Left hindlimb (tissue), 1 donor: ENCODE measurements around the gene CELF4.
A peak's percentile ranks its signal among the peaks of the same experiment; 100 is the strongest.

Experiments
- DNase-seq: peaks from one replicate; pipeline ENCODE4 v3.0.0-alpha.2; 2018

The CELF4 gene

DNA sequence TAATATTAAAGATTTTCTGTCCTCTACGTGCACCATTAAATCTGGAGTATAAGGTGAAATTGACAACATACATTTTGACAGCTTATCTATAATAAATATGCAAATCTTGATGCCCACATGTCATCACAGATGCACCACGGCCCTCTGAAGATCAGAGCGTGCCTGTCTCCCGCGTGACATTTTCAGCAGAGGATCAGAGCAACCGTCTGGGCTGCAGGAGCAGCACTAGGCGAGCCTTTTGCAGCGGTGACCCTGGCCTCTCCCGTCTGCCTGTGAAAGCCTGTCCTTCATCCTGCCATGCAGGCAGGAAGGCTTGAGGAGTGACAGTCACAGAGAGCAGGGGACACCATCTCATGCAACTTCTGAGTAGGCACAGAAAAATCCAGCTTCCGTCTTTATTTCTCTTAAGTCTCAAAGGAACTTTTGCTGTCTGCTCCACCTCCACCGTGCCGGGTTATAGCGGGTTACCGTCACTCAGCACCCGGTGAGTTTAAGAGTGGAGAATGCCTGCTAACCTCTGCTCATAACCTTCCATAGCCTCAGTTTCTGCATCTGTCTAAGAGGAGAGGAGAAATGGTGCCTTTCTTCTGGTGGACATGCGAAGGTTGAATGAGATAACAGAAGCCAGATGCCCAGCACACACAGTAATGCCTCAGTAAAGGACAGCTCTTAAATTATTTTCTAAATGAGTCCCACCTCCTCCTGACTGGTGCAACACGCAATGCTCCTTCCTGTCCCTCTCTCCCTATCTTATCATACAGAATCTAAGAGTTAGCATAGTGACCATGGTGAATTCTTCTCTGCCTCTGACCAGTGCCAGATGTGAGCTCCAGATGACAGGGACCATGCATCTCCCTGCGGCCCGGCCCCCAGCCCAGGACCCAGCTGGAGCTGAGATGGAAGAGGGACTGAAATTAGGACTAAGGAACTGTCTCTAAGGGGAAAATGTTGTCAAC lies 43.8 kb downstream of the CELF4 start:
- no peak for DNase-seq

DNA sequence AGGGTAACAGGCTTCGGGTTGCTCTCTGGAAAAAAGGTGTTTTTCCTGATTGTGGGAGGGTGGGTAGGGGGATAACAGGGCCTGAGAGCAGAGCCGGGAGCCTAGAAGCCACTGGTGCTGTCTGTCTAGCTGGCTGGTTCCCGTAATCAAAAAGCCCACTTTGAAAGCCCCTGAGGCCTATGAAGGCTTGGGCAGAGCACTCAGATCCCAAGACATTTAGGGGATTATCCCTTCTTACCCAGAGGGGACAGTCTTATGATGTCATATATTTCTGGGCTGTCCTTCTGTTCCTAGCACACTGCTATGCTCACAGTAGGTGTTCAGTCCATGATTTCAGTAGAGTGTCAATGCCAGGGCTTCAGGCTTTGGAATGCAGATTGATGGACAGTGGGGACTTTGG lies 45.1 kb downstream of the CELF4 start:
- no peak for DNase-seq

DNA sequence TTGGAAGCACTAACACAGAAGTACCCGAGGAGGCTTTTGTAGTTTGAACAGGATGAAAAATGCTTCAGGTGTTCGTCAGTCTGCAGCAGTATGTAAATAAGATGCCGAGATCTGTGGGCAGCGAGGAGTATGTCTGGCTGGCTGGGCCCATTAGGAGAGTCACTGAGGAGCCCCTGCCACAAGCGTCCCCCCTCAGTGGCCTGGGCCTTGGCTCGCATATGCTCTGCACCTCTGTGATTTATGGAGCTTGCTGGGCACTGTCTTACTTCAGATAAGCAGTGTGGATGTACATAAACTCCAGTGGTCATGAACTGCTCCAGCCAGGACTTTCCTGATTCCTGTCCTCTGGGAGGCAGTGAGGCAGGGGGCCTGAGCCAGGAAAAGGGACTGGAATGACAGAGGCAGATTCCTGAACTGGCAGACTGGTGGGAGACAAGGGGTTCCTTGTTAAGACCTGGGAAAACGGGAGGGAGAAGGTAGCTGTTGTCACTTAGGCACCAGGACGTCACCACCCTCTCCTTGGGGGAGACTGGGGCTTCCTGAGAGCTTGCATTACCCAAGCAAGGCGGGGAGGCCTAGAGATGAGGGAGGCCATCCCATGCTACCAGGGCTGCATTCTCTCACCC lies 46.0 kb downstream of the CELF4 start:
- no peak for DNase-seq

DNA sequence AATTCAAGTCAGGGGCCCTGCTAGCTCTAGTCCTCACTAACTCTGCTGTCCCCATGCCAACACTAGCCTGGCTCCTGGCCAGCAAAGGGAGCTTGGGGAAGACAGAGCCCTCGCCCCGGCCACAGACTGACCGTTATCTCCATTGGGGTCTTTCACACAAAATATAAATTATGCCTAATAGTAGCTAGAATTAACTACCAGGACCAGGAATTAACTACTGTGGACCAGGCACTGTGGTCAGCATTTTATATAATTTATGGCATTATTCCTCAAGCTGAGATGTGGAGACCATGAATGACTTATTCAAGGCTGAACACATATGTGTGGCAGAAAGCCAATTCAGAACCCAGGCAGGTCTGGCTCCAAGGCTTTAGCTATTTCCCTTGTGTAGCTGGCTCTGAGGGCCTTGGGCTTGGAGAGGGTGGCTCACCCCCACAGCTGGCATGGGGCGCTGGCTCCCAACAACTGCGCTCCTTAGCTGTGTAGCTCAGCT lies 49.2 kb downstream of the CELF4 start:
- no peak for DNase-seq

DNA sequence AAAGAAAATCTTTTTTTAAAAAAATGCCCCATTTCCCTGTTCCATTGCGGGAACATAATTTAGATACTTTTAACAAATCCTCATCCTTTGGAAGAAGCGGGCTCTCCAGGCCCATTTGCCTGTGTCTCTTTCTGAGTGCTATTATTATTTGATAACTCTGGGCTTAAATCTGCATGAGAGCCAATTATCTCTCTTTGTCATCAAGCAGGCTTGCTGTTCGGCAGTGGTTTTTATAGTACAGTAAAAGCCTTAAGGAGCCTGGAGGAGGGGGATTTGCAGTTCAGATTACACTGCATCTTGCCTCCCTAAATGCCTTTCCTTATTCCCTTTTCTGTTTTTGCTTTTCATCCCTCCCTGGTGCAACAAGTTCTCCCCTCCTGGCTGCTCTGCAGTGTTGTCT lies 50.6 kb downstream of the CELF4 start:
- no peak for DNase-seq

DNA sequence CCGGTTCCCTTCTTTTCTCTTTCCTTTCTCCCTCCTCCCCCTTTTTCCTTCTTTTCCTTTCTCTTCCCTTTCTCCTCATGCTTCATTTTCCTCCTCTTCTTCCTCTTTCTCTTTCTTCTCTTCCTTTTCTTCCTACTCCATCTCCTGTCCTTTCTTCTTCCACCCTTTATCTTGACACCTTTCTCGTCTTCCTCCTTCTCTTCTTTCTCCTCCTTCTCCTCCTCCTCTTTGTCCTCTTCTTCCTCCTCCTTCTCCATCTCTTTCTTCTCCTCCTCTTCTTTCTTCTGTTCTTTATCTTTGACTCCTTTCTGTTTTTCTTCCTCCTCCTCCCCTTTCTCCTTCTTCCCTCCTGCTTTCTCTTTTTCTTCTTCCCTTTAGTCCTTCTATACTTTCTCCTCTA lies 53.2 kb downstream of the CELF4 start:
- DNase-seq: no peak

DNA sequence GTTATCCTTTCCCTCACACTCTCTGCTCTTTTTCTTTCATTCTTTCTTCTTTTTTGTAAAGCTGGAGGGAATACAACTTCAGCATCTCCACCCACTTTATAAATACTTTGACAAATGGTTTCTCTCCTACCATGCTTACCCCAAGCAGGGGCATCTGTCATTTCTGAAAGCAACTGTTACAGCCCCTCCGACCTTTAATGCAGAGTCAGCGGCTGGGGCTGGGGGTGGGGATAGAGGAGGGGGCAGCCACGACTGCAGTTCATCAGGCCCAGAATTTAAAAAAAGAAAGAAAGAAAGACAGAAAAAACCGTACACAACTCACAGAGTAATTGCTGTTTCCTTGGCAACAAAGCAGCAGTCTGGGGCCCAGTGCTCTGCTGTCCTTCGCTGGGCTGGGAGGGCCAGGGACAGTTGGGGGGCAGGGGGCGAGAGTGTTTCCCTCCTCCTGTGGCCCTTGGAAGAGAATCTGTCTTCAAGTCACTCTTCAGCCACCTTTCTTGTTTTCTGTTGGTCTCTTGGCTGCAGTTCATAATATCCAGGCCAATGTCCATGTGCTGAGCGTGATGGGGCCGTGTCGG lies 53.8 kb downstream of the CELF4 start:
- no peak for DNase-seq

DNA sequence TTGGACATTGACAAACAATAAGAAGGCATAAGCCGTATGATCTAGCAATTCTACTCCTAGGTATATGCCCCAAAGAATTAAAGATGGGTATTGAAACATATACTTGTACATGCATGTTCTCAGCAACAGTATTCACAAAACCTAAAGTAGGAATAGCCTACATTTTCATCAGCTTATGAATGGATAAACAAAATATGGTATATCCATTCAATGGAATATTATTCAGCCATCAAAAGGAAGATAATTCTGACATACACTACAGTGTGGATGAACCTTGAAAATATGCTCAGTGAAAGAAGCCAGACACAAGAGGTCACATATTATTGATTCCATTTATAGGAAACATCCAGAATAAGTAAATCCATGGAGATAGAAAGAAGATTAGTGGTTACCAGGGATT lies 56.0 kb downstream of the CELF4 start:
- no peak for DNase-seq

DNA sequence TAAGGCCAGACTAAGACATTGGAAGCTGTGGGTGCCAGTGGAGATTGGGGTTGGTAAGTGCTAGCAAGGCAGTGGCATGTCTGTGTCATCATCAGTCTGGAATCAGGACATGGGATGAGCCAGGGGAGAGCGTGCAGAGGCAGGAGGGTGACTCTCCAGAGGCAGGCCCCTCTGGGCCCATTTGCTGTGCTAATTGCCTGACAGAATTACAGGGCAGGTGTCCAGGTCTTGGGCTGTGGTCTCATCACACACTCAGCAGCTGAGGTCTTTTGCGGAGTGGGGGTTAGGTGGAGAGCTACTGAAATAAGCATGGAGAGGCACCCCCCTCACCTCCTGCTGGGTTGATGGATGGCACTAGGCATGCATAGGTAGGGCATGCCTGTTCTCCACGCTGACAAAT lies 57.4 kb downstream of the CELF4 start:
- no peak for DNase-seq

DNA sequence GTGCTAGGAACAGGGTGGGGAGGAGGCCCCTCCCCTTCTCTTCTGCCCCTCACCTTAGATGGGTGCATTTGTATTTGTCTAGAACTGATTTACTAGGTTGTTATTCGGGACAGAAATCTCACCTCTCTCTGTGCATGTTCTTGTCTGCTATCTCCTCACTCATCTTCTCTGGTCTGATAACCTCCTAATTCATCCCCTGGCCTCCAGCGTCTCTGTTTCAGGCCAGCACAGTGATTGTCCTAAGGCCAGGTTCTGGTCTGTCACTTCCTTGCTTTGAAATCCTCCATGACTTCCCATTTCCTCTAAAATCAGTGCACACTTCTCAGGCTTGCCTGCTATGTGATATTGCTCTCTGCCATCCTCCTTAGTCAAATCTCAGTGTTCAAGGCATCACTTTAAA lies 58.4 kb downstream of the CELF4 start:
- no peak for DNase-seq

DNA sequence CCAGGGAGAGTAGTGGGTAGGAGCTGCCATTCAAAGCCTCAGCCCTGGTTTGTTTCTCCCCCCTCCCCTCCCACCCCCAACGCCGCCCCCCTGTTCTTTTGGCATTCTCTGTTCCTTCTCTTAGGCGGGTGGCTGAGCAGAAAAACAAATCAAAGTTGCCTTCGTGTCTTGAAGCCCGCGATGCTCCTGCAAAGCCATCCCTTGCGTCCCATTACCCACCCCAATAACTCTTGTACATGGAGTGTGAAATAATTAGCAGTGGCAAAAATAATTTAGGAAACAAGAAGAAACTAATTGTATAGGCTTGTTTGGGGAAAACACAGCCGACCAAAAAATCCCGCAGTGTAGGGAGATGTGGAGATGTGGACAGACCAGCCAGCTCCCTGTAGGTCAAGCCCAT lies 59.6 kb downstream of the CELF4 start:
- no peak for DNase-seq

DNA sequence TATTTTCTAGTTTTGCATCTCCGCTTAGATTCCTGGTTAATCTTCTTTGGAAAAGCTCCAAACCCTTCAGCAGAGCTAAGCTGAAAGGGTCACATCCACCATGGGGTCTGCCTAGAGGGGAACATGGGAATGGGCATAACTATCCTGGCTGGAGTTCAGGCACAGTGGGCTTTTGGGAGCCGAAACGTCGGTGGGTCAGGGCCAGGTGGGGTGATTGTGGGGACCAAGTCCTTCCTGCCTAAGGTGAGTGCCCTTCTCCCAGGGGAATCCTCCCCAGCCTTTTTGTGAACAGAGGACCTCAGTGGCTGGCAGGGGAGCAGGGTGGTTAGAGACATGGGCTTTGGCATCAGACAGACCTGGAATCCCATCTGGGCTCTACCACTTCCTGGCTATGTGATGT lies 60.3 kb downstream of the CELF4 start:
- DNase-seq: no peak

DNA sequence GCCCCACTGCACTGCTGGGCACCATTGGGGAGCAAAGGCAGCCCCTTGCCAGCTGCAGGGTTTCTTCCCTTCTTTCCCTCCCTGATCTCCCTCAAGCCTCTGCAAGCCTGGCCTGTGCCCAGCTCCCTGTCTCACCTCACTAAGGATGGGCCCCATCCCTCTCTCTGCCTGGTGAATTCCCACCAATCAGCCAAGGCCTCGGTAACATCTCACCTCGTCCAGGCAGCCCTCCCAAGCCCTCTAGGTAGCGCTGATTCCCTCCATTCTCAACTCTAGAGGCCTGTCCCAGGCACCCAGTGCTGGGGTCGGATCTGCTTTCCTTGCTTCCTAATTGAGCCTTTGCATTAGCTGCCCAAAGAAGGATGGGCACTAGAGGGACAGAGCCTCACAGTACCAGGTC lies 63.0 kb downstream of the CELF4 start:
- DNase-seq: no peak

DNA sequence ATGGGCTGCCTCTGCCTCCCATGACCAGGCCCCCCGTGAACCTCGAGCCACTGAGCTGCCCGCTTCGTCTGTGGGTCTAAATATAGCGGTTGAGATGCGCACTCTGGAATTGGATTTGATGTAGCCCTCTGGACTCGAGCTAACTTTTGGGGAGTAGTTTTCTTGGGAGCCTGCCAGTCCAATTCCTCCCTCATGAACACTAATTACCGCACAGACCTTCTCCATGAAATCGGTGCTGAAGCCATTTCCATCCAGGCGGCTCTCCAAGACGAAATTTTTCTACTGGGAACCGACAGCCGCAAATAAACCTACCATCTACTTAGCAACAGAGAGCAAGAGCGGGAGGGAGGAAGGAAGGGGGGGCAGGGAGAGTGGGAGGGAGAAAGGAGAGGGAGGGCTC lies 63.6 kb downstream of the CELF4 start:
- DNase-seq: peak; percentile 72

DNA sequence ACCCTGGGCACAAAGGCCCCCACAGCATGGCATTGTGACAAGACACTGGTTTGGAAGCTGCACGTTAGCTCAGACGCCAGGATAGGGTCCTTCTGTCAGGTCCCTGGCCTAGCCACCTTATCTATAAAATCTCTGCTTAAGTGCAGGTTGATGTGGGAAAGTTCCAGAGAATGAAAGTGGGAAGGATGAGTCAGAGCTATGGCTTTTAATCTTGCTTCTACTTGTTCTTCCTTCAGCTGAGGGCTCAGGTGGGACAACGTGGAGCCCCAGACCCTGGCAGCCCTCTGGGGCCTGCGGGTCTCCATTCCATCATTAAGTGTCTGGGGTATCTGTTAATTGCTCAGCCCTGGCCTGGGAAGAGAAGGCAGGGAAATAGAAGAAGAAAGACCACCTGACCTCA lies 64.5 kb downstream of the CELF4 start:
- no peak for DNase-seq

DNA sequence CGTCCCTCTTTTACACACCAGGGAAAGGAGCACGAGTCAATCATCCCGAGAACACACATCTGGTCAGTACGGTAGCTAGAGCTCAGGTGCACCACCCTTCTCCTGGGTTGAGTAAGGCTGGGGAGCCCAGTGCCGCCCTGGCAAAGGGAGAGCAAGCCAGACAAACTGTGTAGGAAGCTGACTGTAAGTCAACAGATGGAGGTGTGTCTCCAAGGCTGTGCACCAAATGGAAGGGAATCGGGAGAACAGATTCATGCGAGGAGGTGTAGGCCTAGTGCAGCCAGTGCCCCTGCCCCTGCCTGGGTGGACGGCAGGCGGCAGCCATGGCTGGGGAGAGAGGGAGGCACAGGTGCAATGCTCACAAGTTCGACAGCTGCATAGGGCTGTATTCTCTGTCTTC lies 65.7 kb downstream of the CELF4 start:
- no peak for DNase-seq

DNA sequence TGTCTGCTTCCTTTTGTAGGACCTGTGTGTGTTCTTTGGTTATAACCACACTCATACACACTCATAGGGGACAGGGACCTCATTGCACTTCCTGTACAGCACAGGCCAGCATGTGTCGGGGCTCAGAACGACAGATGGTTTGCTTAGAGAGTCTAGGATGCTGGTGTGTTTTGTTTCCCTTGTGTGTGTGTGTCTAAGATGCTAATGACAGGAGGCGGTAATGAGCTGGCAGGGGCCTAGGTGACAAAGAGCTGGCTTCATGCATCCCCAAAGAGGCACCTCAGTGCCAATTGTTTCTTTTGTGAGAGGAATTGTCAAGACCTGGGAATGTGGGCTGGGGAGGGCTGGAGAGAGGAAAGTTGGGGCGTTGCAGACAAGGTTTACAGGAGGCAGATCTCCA lies 66.6 kb downstream of the CELF4 start:
- no peak for DNase-seq

DNA sequence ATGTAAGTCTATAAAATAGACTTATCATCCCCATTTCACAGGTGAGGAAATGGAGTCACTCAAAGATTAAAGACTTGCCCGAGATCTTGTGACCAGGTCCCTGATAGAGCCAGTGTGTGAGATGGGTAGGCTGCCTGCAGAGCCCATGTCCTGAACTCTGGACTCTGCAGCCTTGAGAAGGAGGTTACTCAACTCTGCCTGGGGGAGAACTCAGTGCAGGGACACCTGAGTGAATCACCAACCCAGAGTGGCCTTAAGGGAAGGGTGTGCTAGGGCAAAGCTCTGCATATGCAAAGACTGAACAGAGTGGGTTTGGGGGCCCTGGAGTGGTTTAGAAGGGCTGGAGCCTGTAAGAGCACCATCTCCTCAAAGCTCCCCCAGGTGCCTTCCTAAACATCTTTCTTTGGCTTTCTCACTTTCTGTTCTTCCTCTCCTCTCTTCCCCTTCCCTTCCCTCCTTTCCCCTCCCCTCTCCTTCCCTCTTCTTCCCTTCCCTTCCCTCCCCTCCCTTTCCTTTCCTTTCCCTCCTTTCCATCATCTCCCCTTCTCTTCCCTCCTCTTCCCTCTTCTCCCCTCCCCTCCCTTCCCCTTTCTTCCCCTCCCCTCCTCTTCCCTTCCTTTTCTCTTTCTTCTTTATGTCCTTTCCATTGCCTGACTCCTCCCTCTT lies 67.6 kb downstream of the CELF4 start:
- no peak for DNase-seq

DNA sequence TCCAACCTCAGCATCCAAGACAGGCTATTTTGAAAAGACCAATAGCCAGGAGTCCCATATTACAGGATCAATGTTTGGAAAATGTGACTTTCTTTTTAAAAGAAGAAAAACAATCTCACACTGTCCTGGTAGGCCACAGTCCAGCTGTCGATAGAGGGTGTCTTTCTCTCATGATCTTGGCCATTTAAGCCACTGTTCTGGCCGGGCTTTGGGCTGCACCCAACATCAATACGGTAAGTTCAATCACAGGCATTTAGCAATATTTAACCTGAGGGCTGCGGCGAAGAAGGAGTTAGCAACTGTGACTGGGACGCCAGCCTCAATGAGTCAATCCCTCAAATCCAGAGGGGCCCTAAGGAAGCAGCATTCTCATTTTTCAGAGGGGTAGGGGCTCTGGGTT lies 69.0 kb downstream of the CELF4 start:
- DNase-seq: no peak

DNA sequence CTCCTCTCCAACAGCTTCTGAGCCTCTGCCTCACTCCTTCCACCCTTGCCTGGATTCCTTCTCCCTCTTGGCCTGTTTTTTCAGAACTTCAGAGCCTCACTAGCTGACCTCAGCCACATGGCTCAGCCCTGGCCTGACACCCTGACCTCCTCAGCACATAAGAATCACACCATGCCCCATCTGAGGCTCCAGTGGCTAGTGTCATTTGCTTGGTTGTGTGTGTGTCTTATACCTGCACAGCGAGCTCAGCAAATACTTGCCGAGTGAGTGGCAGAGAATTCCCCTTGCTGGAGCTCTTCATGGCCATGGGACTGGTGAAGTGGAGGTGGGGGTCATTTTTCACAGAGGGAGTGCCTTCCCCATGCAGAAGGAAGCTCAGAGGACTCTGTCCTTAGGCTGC lies 70.2 kb downstream of the CELF4 start:
- no peak for DNase-seq

DNA sequence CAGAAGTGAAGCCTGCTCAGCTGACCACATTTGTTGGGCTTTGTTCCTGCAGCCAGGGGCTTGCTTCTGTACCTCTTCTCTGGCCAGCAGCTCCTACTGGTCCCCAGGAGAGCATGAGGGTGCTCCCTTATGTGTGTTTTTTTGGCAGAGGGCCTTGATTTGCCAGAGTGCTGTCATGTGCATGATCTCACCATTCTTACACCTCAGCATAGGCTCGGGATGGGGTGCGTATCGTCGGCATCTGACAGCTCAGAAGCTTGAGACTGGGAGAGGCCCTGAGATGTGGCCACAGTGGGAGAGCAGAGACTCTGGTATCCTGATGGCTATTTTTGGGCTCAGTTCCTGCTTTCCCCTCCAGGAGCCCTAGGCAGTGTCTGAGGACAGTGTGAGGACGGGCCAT lies 71.2 kb downstream of the CELF4 start:
- no peak for DNase-seq

DNA sequence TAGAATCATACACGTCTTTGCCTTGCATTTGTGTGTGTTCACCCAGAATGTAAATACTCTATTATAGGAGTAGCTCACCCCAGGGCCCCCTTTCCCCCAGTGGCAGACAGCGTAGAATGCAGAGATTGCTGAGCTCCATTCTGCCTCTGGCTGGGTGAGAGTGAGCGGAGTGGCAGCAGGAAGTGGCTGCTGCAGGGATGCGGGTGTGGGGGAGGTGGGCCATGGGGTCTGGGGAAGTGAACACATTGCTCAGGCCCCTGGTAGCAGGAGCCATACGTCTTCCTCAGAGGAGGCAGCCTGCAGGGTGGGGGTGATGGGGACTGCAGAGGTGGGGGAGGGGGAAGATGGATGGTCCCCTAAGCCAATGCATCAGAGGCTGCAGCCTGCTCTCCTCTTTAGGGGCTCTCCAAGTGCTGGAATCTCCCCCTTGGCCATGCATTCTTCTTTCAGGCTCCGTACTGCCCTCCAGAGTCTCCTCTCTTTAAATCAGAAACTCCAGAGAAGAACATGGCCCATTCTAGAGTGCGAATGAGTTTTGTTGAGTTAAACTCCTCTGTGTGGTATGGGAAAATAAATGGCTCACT lies 72.2 kb downstream of the CELF4 start:
- DNase-seq: no peak

DNA sequence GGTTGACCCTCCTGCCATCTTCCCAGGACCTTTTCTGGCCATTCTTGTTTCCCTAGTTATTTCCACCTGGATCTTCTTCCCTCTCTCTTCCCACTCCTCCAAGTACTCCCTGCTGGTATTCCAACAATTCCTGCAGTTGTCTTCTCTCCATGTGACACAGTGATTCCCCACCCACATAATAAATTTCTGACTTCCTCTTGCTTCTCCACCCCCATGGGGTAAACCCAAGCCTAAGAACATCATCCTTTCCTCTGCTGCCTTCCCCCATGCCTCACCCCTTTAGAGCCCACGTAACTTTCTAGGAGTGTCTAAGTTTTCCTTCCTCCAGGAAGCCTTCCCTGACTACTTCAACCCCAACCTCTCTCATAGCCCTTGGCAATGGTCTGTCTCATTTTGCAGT lies 72.6 kb downstream of the CELF4 start:
- DNase-seq: no peak
